Medulla oblongata (tissue), 1 donor: ENCODE results near the gene CAND2.
A peak's percentile ranks its signal among the peaks of the same experiment; 100 is the strongest.

Experiments
- DNase-seq: peaks from one replicate; pipeline ENCODE4 v3.0.0-alpha.2; 2015; ENCODE audit errors: extremely low spot score

CAND2 gene

DNA sequence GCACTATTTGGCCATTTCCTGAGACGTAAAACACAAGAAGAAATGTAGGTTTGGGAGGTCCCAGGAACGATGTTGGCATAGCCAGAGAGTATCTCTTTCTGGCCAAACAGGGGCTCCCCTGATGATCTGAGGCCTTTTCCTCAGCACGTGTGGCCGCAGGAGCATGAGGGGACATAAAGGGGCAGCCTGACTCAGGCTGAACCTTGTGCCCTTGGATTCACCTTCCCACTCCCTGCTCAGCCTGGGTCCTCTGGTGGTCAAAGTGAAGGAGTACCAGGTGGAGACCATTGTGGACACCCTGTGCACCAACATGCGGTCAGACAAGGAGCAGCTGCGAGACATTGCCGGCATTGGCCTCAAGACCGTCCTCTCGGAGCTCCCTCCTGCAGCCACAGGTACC is 10.6 kb downstream of the CAND2 start:
- DNase-seq = no peak

DNA sequence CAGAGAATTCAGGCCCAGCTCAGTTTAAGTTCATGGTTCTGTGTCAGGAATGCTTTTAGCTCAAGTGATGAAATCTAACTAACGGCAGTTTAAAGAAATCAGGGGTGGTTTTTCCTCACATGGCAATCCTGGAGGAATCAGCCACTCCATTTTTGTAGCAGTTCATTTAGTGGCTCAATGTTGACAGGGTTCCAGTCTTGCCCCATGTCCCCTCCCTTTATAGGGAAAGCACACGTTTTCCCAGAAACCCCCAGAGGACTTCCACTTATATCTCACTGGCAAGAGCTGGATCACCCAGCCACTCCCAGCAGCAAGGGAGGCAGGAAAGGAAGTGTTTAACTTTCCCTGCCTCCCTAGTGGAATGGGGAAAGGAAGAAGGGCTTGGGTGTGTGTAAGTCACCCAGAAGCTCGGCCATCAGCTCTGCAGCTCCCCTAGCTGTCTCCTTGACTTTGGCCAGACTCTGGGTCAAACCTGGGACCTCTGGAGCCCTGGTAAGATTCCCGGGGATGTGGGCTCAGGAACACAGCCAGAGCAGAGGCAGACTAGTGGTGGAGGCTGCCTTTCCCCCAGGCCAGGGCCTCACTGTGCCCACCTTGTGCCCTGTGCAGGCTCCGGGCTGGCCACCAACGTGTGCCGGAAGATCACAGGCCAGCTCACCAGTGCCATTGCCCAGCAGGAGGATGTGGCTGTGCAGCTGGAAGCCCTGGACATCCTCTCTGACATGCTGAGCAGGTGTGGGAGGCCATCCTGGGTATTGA is 11.3 kb downstream of the CAND2 start:
- no peak for DNase-seq

DNA sequence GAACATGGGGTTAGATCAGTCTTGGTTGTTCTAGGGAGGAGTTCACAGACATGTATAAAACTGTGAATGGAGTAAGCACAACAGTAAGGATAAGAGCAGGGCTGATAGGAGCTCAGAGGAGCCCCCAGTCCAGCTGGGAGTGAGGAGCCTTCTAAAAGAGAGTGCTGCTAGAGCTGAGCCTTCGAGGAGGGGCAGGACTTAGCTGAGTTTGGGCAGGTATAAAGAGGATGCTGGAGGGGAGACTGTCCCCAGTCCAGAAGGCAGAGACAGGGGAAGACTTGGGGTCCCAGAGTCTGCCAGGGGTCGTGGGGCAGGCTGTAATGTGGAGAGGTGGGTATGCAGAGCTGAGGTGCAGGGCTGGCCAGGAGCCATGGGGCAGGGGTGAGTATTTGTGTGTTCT is 12.1 kb downstream of the CAND2 start:
- DNase-seq = no peak

DNA sequence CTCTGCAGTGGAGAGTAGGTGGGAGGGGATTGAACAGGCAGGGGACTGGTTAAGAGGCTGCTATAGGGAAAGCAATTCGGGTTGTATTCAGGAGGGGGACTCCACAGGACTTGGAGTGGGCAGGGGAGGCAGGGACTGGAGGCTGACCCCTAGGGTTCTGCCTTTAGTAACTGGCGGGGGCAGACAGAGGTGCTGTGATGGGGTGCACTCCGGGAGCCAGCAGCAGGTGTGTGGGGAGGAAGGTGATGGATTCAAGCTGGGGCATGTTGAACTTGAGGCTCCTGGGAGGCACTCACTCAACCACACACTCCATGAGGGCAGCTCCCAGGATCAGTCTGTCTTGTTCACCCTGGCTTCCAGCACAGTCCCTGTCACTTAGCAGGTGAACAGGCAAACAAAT is 12.5 kb downstream of the CAND2 start:
- no peak for DNase-seq

DNA sequence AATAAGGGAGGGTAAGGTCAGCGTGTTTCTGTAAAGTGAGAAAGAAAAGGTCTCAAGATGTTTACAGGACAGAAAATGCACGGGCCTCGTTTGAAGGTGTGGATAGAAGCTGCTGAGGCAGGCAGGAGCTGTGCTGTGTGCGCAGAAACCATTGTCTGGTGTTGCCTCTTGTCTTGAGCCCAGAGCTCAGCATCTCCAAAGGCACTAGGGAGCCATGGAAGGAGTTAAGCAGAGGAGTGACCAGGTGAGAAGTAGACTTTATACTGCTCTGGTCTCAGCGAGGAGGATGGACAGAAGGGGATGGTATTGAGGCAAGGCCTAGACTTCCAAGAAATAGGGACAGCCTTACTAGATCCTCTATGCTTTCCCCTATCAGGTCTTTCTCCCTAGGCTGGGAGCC is 13.0 kb downstream of the CAND2 start:
- no peak for DNase-seq

DNA sequence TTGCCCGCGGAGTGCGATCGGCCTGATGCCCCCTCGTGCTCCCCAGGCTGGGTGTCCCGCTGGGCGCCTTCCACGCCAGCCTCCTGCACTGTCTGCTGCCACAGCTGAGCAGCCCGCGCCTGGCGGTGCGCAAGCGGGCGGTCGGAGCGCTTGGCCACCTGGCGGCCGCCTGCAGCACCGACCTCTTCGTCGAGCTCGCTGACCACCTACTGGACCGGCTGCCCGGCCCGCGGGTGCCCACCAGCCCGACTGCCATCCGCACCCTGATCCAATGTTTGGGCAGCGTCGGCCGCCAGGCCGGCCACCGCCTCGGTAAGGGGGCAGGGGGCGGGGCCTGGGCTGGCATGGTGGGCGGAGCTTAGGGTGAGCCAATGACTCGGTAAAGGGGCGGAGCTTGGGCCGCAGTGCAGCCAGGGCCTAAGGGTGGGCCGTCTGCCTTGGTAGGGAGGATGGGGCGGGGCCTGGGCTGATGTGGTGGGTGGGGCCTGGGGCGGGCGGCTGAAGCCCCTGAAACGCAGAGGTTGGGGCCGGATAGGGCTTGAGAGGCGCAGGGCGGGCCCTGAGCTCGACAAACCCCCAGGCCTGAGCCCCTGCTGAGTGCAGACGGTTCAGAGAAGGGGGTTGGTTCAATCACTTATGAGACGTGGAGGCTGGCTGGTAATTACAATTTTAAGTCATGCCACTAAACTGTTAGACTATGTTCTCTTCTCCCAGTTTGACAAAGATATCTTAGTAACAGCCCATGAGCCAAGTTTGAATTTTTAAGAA is 13.7 kb downstream of the CAND2 start:
- DNase-seq = peak; percentile 98

DNA sequence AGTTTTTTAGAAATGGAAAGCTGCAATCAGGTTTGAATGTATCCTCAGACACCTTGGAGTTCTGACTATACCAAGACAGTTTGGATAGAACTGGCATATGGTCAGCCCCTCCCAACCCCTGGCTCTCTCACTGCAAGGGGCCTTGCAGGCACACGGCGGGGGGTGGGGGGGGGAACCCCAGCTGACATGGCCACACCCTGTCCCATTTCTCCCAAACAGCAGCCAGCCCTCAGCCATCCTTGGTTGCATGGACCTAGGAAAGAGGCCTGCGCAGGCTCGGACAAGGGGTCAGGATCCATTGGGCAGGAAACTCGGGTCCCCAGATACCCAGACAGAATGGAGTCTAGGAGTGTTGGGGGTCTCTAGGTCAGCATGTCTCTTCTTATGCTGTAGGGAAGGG is 14.5 kb downstream of the CAND2 start:
- no peak for DNase-seq

DNA sequence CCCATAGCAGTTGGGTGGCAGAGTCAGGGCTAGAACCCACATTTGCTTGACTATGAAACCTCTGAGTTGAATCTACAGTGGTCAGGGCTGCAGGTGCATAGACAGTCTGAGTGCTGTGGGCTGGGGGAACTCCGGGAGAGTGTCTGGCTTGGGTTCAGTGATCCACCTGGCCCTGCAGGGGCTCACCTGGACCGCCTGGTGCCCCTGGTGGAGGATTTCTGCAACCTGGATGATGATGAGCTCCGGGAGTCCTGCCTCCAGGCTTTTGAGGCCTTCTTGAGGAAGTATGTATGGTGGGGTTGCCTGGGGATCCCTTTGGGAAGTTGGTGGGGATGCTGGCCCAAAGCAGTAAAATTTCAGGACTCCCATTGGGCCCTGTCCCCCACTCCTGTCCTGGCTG is 16.3 kb downstream of the CAND2 start:
- no peak for DNase-seq

DNA sequence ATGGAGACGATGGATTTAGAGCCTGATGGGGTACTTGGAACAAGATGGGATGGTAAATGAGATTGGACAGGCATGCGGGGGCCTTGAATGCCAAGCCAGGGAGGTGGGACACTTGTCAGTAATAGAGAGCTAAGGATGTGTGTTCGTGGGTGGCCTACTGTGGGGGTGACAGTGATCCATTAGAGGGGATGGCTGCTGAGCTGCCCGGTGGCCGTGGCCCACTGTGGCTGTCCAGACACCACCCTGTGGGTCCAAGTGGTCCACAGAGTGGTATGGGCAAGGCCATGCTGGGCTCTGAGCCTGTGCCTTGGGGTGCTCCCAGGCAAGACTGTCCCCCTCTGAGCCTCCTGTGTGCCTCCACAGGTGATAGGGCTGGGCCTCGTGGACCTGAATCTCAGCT is 17.5 kb downstream of the CAND2 start:
- no peak for DNase-seq

DNA sequence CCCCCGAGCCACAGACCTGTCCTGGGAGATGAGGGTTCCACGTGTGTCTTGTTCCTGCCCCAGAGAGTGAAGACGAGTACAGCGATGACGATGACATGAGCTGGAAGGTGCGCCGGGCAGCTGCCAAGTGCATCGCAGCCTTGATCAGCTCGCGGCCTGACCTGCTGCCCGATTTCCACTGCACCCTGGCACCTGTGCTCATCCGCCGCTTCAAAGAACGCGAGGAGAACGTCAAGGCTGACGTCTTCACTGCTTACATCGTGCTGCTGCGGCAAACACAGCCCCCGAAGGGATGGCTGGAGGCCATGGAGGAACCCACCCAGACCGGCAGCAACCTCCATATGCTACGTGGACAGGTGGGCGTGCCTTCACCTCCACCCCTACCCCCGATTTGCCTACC is 18.6 kb downstream of the CAND2 start:
- no peak for DNase-seq

DNA sequence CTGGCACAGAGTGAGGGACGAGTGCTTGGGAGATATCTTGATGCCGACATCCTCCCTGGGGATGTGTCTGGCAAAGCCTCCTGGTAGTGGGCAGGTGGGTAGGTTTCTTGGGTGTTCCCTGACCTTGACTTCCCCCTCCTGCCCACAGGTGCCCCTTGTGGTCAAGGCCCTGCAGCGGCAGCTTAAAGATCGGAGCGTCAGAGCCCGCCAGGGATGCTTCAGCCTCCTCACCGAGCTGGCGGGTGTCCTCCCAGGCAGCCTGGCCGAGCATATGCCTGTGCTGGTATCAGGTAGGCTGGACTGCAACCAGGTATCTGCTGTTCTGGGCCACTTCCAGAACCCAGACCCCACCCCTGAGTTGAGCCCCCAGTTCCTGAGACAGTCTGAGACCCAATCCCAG is 19.2 kb downstream of the CAND2 start:
- DNase-seq = no peak

DNA sequence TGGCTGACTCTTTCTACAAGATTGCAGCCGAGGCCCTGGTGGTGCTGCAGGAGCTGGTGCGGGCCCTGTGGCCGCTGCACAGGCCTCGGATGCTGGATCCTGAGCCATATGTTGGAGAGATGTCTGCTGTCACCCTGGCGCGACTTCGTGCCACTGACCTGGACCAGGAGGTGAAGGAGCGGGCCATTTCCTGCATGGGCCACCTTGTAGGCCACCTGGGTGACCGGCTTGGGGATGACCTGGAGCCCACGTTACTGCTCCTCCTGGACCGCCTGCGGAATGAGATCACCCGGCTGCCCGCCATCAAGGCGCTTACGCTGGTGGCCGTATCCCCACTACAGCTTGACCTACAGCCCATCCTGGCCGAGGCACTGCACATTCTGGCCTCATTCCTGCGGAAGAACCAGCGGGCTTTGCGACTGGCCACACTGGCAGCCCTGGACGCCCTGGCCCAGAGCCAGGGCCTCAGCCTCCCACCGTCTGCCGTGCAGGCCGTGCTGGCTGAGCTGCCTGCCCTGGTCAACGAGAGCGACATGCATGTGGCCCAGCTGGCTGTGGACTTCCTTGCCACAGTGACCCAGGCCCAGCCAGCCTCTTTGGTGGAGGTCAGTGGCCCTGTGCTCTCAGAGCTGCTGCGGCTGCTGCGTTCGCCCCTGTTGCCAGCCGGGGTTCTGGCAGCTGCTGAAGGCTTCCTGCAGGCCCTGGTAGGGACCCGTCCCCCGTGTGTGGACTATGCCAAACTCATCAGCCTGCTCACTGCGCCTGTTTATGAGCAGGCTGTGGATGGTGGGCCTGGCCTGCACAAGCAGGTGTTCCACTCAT is 20.3 kb downstream of the CAND2 start:
- DNase-seq = no peak

DNA sequence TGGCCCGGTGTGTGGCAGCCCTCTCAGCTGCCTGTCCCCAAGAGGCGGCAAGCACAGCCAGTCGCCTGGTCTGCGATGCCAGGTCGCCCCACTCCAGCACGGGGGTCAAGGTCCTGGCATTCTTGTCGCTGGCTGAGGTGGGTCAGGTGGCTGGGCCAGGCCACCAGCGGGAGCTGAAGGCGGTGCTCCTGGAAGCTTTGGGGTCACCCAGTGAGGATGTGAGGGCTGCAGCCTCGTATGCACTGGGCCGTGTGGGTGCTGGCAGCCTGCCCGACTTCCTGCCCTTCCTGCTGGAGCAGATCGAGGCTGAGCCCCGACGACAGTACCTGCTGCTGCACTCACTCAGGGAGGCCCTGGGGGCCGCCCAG is 20.8 kb downstream of the CAND2 start:
- no peak for DNase-seq

DNA sequence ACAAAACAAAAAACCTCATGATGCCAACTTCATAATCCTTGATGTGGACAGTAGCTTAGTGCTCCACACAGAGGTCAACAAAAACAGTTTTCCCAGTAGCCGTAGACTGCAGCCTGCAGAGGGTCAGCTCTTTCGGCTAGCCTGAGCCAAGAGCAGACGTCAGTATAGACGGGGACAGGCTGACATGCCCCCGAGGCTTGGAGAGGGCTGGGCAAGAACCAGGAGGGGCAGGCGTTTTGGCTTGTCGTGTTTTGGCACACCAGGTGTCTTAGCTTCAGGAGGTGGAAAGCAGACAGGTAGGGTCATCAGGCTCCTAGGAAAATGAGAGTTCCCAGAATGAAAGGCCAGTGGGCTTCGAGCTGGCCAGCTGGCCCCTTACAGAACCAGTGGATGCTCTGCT is 21.8 kb downstream of the CAND2 start:
- no peak for DNase-seq

DNA sequence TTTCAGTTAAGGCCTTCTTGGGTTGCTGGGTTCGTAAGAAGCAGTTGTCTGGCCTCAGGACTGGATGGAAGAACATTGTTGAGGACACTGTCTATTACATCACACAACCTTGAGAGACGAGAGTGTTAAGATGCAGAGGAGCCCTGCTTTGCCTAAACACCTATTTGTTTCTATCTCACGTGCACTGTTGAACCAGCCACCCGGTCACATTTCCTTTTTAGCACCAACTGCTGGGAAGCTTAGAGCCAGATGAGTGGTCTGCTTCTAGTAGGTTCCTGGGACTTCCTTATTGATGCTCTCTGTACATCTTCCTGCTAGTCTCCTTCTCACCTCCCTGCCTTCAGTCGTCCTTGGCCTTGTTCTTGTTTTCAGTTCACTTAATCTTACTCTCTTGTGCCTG is 22.3 kb downstream of the CAND2 start:
- DNase-seq = no peak

DNA sequence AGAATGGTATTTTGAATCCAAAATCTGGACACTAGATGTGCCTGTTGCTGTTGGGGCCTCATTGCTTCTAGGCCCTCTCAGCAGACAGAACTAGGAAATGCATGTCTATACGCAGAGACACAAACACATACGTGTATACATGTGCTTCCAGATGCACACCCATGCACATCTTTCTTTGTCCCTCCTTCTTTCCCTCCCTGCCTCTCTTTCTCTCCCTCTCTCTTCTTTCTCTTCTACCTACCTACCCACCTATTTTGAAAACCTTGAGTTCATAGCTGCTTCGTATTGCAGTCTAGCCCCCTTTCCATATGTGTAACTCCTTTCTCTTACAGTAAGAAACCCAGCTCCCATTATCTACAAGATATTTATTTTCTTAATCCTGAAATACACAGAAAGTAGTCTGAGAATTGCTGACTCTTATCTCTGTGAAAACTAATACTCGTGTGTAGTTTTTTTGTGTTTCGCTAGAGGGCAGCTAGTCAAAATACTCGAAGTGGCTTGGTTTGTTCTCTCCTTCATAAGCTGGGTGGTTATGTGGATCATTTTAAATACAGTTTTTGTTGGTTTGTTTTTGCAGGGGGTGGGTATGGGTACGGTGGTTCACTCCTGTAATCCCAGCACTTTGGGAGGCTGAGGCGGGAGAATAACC is 26.4 kb downstream of the CAND2 start:
- DNase-seq = no peak

DNA sequence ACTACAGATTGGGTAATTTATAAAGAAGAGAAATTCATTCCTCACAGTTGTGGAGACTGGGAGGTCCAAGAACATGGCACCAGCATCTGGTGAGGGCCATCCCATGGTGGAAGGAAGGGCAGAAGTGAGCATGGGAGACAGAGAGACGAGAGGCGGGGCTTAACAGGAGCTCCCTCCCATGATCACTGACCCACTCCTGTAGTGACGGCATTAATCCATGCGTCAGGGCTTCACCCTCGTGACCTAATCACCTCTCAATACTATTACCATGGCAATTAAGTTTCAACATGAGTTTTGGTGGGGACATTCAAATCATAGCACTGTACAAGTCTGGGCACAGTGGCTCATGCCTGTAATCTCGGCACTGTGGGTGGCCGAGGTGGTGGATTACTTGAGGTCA is 27.8 kb downstream of the CAND2 start:
- DNase-seq = no peak

DNA sequence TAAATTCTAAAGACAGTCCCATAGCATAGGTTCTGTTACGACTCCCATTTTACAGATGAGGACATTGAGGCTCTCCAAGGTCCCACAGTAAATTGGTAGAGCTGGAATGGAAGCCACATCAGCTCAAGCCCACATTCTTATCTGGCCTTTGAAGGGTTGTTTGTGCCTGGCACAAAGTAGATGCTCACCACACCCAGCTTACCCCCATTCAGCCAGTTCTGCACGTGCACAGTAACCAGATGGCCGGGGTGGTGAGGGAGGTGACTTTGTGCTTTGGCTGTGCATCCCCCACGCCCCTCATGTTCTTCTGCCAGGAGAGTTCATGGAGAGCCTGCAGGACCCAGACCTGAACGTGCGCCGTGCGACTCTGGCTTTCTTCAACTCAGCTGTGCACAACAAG is 28.7 kb downstream of the CAND2 start:
- no peak for DNase-seq

DNA sequence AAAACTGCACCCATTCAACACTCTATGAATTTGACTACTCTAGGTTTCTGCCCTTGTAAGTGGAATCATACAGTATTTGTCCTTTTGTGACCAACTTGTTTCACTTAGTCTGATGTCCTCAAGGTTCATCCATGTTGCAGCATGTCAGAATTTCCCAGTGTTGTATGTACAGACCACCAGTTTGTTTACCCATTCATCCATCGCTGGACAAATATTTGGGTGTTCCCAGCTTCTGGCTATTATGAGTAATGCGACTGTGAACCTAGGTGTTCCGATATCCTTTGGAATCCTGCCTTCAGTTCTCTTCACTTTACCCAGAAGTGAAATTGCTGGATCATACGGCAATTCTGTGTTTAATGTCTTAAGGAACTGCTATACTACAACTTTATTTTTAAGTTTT is 32.3 kb downstream of the CAND2 start:
- DNase-seq = no peak

DNA sequence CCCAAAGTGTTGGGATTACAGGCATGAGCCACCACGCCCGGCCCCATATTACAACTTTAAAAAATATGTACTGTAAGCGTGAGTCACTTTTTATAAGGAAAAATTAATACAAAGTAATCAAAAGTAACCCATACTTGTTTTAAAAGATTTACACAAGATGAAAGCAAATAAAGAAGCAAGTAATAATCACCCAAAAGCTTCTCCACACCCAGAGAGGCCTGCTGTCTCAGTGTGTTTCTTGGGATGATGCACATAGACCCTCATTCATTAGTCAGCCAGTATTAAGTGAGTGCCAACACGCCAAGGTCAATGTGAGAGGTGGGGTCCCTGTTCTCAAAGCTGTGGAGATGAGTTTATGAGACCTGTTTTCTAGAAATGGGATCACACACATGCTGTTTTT is 32.9 kb downstream of the CAND2 start:
- no peak for DNase-seq

DNA sequence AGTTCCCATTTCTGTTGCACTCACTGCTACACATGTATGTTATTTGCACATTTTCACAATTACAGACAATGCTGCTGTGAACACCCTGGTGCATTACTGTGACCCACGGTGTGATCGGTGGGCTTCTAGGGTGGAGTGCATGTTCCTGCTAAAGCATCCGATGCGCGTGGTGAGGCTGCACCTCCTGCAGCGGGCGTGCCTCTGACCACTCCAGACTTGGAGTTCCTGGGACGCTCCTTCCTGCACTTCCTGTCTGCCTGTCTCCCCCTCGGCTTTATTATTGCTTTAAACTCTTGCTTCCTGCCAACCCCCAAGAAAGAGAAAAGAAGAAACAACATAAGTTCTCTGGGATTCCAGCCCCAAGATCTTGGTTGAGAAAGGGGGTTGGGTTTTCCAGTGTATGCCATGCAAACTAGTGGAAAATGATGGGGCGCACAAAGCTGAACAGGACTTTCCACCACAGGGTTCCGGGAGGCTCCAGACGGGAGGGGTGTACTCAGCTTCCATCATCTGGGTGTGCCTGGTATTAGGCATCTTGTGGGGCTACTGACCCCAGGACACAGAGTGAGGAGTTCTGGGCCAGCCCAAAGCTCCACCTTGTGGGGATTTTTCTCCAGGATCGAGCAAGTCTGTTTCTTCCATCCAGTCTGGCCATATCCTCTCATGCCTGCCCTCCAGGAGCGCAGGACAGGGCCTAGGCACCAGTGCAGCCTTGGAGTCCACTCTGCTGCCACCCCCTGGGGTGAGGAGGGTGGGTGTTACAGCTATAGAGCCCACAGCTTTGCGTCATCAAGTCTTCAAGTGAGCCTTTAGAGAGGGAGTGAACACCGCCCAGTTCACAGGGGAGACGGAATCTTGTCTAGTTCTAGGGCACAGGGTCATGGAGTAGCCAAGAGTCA is 33.7 kb downstream of the CAND2 start:
- no peak for DNase-seq
